HG03354 (cell line): ENCODE results near the gene SIGLEC1.

Source experiments
- ATAC-seq: cut with Tn5 transposase; IDR thresholded peaks from one replicate; pipeline ENCODE4 v1.9.1; 2021; ENCODE audit warnings: mild to moderate bottlenecking; ENCODE audit not compliant: unreplicated experiment, poor library complexity, severe bottlenecking

SIGLEC1 gene

GRCh38 chr20:3667434-3668037 is 44.9 kb downstream of the SIGLEC1 start:
- ATAC-seq, result no peak

GRCh38 chr20:3663858-3664257 is 48.5 kb downstream of the SIGLEC1 start:
- ATAC-seq, result no peak

GRCh38 chr20:3663031-3663701 is 49.2 kb downstream of the SIGLEC1 start, which contains the start of gene GFRA4:
Gene GFRA4, minus strand, starts transcription at chr20:3663399. Its CDS starts 0 bp downstream, at chr20:3663399.
- no peak for ATAC-seq
